ENCODE results near the gene TEKT3.

TEKT3 gene

DNA sequence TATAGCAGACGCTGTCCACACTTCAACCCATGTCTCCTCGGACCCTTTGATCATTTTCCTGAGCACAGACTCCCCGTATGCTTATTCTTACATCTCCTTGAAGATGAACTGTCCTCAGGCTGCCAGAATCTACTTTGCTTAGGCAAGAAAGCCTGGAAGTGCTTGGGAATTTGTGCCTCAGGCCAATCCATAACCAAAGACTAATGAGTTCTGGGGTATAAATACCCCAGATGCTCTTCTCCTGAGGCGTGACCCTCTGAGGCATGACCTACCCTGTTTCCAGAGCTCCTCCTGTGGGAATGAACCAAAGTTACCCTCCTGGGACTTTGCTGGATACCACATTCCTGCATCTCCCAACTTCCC lies 10.1 kb upstream of the TEKT3 start:
- FAIRE-seq (no peak), DNase-seq (ENCODE audit: insufficient read length, low spot score) (no peak)
- TF ChIP-seq, protein P1, sequence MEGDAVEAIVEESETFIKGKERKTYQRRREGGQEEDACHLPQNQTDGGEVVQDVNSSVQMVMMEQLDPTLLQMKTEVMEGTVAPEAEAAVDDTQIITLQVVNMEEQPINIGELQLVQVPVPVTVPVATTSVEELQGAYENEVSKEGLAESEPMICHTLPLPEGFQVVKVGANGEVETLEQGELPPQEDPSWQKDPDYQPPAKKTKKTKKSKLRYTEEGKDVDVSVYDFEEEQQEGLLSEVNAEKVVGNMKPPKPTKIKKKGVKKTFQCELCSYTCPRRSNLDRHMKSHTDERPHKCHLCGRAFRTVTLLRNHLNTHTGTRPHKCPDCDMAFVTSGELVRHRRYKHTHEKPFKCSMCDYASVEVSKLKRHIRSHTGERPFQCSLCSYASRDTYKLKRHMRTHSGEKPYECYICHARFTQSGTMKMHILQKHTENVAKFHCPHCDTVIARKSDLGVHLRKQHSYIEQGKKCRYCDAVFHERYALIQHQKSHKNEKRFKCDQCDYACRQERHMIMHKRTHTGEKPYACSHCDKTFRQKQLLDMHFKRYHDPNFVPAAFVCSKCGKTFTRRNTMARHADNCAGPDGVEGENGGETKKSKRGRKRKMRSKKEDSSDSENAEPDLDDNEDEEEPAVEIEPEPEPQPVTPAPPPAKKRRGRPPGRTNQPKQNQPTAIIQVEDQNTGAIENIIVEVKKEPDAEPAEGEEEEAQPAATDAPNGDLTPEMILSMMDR (IDR thresholded peaks at IDR 0.05; ENCODE audit: insufficient read depth, missing control alignments), result no peak

DNA sequence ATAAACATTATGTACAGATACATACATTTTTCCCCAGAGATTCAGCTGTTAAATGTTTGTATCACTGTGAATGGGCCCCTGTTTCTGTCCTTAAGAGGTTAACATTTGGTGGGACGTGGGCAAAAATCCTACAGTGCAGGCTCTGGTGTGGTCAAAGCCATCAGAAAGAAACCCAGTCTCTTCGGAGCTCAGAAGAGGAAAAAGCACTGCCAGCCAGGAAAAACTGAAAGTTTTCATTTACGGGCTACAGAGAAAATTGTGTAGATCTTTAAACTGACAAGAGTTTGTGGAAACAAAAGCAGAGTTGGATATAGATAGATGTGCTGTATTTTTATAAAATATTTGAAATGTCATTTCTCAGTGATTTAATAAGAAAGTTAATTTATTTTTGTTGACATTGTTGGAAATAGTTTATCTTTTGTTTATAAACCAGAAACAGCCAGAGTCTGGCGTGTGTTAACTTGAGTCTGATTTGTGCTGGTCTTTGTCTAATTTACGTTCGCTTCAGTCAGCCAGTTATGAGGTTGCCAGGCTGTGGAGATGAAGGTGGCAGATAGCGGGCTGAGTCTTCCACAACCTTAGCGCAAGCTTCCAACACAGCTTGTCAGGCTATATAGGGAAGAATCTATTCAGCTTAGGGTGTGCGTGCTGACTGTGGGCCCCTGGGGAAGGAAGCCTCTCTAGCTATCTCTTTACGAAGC lies 9.5 kb upstream of the TEKT3 start:
- TF ChIP-seq, protein P1 (IDR thresholded peaks at IDR 0.05; ENCODE audit: insufficient read depth, missing control alignments), result no peak
- FAIRE-seq (no peak), DNase-seq (ENCODE audit: insufficient read length, low spot score) (no peak)

GRCh38 chr17:15349119-15349518 lies 7.7 kb upstream of the TEKT3 start:
- TF ChIP-seq, protein P1 (IDR thresholded peaks at IDR 0.05; ENCODE audit: insufficient read depth, missing control alignments), result no peak
- FAIRE-seq (no peak), DNase-seq (ENCODE audit: insufficient read length, low spot score) (no peak)

GRCh38 chr17:15348021-15348420 lies 6.6 kb upstream of the TEKT3 start:
- TF ChIP-seq, protein P1 (IDR thresholded peaks at IDR 0.05; ENCODE audit: insufficient read depth, missing control alignments), result no peak
- FAIRE-seq (no peak), DNase-seq (ENCODE audit: insufficient read length, low spot score) (no peak)

GRCh38 chr17:15346066-15346595 lies 4.7 kb upstream of the TEKT3 start:
- FAIRE-seq (no peak), DNase-seq (ENCODE audit: insufficient read length, low spot score) (no peak)
- TF ChIP-seq, protein P1 (IDR thresholded peaks at IDR 0.05; ENCODE audit: insufficient read depth, missing control alignments), result no peak

DNA sequence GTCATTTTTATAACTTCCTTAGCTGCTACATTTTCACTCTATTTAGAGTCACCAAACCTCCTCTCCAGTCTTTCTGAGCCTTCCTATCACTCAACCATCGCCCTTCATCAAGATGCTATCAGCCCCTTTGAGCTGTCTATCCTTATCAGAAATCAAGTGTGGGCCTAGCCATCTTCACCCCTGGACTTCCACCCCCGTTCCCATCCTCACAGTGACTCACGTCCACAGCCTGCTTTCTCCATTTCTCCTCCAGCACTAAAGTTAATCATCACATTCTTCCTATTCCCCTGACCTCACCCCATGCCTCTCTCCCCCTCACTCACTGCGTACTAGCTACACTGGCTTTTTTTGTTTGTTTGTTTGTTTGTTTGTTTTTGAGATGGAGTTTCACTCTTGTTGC lies 2.4 kb upstream of the TEKT3 start:
- TF ChIP-seq, protein P1 (IDR thresholded peaks at IDR 0.05; ENCODE audit: insufficient read depth, missing control alignments), result no peak
- FAIRE-seq (no peak), DNase-seq (ENCODE audit: insufficient read length, low spot score) (no peak)

DNA sequence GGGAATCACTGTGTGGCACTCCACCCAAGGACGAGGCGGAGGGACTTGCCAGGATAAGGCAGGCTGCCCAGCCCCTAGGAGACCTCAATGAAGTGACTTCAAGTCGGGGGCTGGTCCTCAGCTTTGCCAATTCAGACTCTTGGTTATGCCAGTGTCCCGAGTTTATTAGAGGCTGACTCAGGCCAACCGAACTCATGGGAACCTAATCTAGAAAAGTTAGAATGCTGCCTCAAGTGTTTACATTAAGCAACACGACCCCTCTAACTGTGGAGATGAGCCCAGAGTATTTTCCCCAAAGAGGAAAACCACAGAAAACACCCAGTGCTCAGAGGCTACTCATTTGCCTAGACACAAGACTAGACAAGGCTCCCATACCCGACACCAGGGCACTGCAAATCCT lies 1.1 kb upstream of the TEKT3 start:
- TF ChIP-seq, protein P1 (IDR thresholded peaks at IDR 0.05; ENCODE audit: insufficient read depth, missing control alignments), result no peak
- FAIRE-seq (no peak), DNase-seq (ENCODE audit: insufficient read length, low spot score) (no peak)
